ENCODE results near the gene KCNK13.

Gene KCNK13

GRCh38 chr14:90093942-90094595 is 32.3 kb downstream of the KCNK13 start:
- no peaks in the 10 kb centered on the region for H3K36me3 ChIP-seq (ENCODE audit: control insufficient read depth in 2 of 2, insufficient read depth in 2 of 2, low read length in 2 of 2)
- H3K4me3 ChIP-seq (ENCODE audit: low read length in 2 of 2), result no peak overlapping the region
- H3K9me3 ChIP-seq (ENCODE audit: control insufficient read depth in 2 of 2, low read length in 2 of 2), result no peaks in the 10 kb centered on the region
- no peaks in the 10 kb centered on the region for H3K27me3 ChIP-seq (ENCODE audit: control insufficient read depth in 2 of 2, insufficient read depth in 2 of 2, low read length in 2 of 2)
- no peak overlapping the region for H3K27ac ChIP-seq (ENCODE audit: low read depth in 2 of 2, low read length in 2 of 2)
- no peak overlapping the region for H3K9ac ChIP-seq (ENCODE audit: low read depth in 1 of 2, low read length in 2 of 2)
- no peaks in the 10 kb centered on the region for H3K4me1 ChIP-seq (ENCODE audit: control insufficient read depth in 2 of 2, insufficient read depth in 2 of 2, low read length in 2 of 2)

- H3K4me3 ChIP-seq (ENCODE audit: low read length in 2 of 2), result no peak overlapping the region
- no peak overlapping the region for H3K27ac ChIP-seq (ENCODE audit: low read depth in 2 of 2, low read length in 2 of 2)
- H3K9ac ChIP-seq (ENCODE audit: low read depth in 1 of 2, low read length in 2 of 2), result no peak overlapping the region
- no peaks in the 10 kb centered on the region for H3K9me3 ChIP-seq (ENCODE audit: control insufficient read depth in 2 of 2, low read length in 2 of 2)
- H3K4me1 ChIP-seq (ENCODE audit: control insufficient read depth in 2 of 2, insufficient read depth in 2 of 2, low read length in 2 of 2), result no peaks in the 10 kb centered on the region
- no peaks in the 10 kb centered on the region for H3K27me3 ChIP-seq (ENCODE audit: control insufficient read depth in 2 of 2, insufficient read depth in 2 of 2, low read length in 2 of 2)
- H3K36me3 ChIP-seq (ENCODE audit: control insufficient read depth in 2 of 2, insufficient read depth in 2 of 2, low read length in 2 of 2), result no peaks in the 10 kb centered on the region
These were observed 33.3 kb downstream of the KCNK13 start for GRCh38 chr14:90095096-90095495.

- no peaks in the 10 kb centered on the region for H3K36me3 ChIP-seq (ENCODE audit: control insufficient read depth in 2 of 2, insufficient read depth in 2 of 2, low read length in 2 of 2)
- no peaks in the 10 kb centered on the region for H3K4me1 ChIP-seq (ENCODE audit: control insufficient read depth in 2 of 2, insufficient read depth in 2 of 2, low read length in 2 of 2)
- H3K27ac ChIP-seq (ENCODE audit: low read depth in 2 of 2, low read length in 2 of 2), result no peak overlapping the region
- H3K9me3 ChIP-seq (ENCODE audit: control insufficient read depth in 2 of 2, low read length in 2 of 2), result no peaks in the 10 kb centered on the region
- H3K9ac ChIP-seq (ENCODE audit: low read depth in 1 of 2, low read length in 2 of 2), result no peak overlapping the region
- no peak overlapping the region for H3K4me3 ChIP-seq (ENCODE audit: low read length in 2 of 2)
- no peaks in the 10 kb centered on the region for H3K27me3 ChIP-seq (ENCODE audit: control insufficient read depth in 2 of 2, insufficient read depth in 2 of 2, low read length in 2 of 2)
These were observed 34.8 kb downstream of the KCNK13 start for GRCh38 chr14:90096566-90096965.

GRCh38 chr14:90103808-90104207 is 42.0 kb downstream of the KCNK13 start:
- no peak overlapping the region for H3K9ac ChIP-seq (ENCODE audit: low read depth in 1 of 2, low read length in 2 of 2)
- H3K9me3 ChIP-seq (ENCODE audit: control insufficient read depth in 2 of 2, low read length in 2 of 2), result no peaks in the 10 kb centered on the region
- no peak overlapping the region for H3K4me3 ChIP-seq (ENCODE audit: low read length in 2 of 2)
- no peak overlapping the region for H3K27ac ChIP-seq (ENCODE audit: low read depth in 2 of 2, low read length in 2 of 2)
- H3K4me1 ChIP-seq (ENCODE audit: control insufficient read depth in 2 of 2, insufficient read depth in 2 of 2, low read length in 2 of 2), result no peaks in the 10 kb centered on the region
- no peaks in the 10 kb centered on the region for H3K36me3 ChIP-seq (ENCODE audit: control insufficient read depth in 2 of 2, insufficient read depth in 2 of 2, low read length in 2 of 2)
- H3K27me3 ChIP-seq (ENCODE audit: control insufficient read depth in 2 of 2, insufficient read depth in 2 of 2, low read length in 2 of 2), result no peaks in the 10 kb centered on the region

- H3K4me1 ChIP-seq (ENCODE audit: control insufficient read depth in 2 of 2, insufficient read depth in 2 of 2, low read length in 2 of 2), result no peaks in the 10 kb centered on the region
- H3K27me3 ChIP-seq (ENCODE audit: control insufficient read depth in 2 of 2, insufficient read depth in 2 of 2, low read length in 2 of 2), result no peaks in the 10 kb centered on the region
- no peak overlapping the region for H3K9ac ChIP-seq (ENCODE audit: low read depth in 1 of 2, low read length in 2 of 2)
- H3K4me3 ChIP-seq (ENCODE audit: low read length in 2 of 2), result no peak overlapping the region
- no peak overlapping the region for H3K27ac ChIP-seq (ENCODE audit: low read depth in 2 of 2, low read length in 2 of 2)
- no peaks in the 10 kb centered on the region for H3K36me3 ChIP-seq (ENCODE audit: control insufficient read depth in 2 of 2, insufficient read depth in 2 of 2, low read length in 2 of 2)
- no peaks in the 10 kb centered on the region for H3K9me3 ChIP-seq (ENCODE audit: control insufficient read depth in 2 of 2, low read length in 2 of 2)
These were observed 44.0 kb downstream of the KCNK13 start for GRCh38 chr14:90105756-90106155.

- H3K27ac ChIP-seq (ENCODE audit: low read depth in 2 of 2, low read length in 2 of 2), result no peak overlapping the region
- H3K4me1 ChIP-seq (ENCODE audit: control insufficient read depth in 2 of 2, insufficient read depth in 2 of 2, low read length in 2 of 2), result no peaks in the 10 kb centered on the region
- no peak overlapping the region for H3K9ac ChIP-seq (ENCODE audit: low read depth in 1 of 2, low read length in 2 of 2)
- H3K9me3 ChIP-seq (ENCODE audit: control insufficient read depth in 2 of 2, low read length in 2 of 2), result no peaks in the 10 kb centered on the region
- no peaks in the 10 kb centered on the region for H3K27me3 ChIP-seq (ENCODE audit: control insufficient read depth in 2 of 2, insufficient read depth in 2 of 2, low read length in 2 of 2)
- no peak overlapping the region for H3K4me3 ChIP-seq (ENCODE audit: low read length in 2 of 2)
- no peaks in the 10 kb centered on the region for H3K36me3 ChIP-seq (ENCODE audit: control insufficient read depth in 2 of 2, insufficient read depth in 2 of 2, low read length in 2 of 2)
These were observed 46.0 kb downstream of the KCNK13 start for GRCh38 chr14:90107789-90108188.

GRCh38 chr14:90109858-90110257 is 48.1 kb downstream of the KCNK13 start:
- no peak overlapping the region for H3K9ac ChIP-seq (ENCODE audit: low read depth in 1 of 2, low read length in 2 of 2)
- H3K27ac ChIP-seq (ENCODE audit: low read depth in 2 of 2, low read length in 2 of 2), result no peak overlapping the region
- no peak overlapping the region for H3K4me3 ChIP-seq (ENCODE audit: low read length in 2 of 2)
- no peaks in the 10 kb centered on the region for H3K9me3 ChIP-seq (ENCODE audit: control insufficient read depth in 2 of 2, low read length in 2 of 2)
- no peaks in the 10 kb centered on the region for H3K27me3 ChIP-seq (ENCODE audit: control insufficient read depth in 2 of 2, insufficient read depth in 2 of 2, low read length in 2 of 2)
- H3K4me1 ChIP-seq (ENCODE audit: control insufficient read depth in 2 of 2, insufficient read depth in 2 of 2, low read length in 2 of 2), result no peaks in the 10 kb centered on the region
- no peaks in the 10 kb centered on the region for H3K36me3 ChIP-seq (ENCODE audit: control insufficient read depth in 2 of 2, insufficient read depth in 2 of 2, low read length in 2 of 2)

- Histone ChIP-seq H3K4me1 (ENCODE audit: control insufficient read depth in 2 of 2, insufficient read depth in 2 of 2, low read length in 2 of 2) (no peaks in the 10 kb centered on the region), H3K36me3 (ENCODE audit: control insufficient read depth in 2 of 2, insufficient read depth in 2 of 2, low read length in 2 of 2) (no peaks in the 10 kb centered on the region), H3K27ac (ENCODE audit: low read depth in 2 of 2, low read length in 2 of 2) (no peak overlapping the region), H3K4me3 (ENCODE audit: low read length in 2 of 2) (no peak overlapping the region), H3K9ac (ENCODE audit: low read depth in 1 of 2, low read length in 2 of 2) (no peak overlapping the region), H3K9me3 (ENCODE audit: control insufficient read depth in 2 of 2, low read length in 2 of 2) (no peaks in the 10 kb centered on the region), H3K27me3 (ENCODE audit: control insufficient read depth in 2 of 2, insufficient read depth in 2 of 2, low read length in 2 of 2) (peaks cover 0 to 1% of the 10 kb centered on the region in 2 donors)
These were observed 50.2 kb downstream of the KCNK13 start for GRCh38 chr14:90111895-90112534.

- Histone ChIP-seq H3K27me3 (ENCODE audit: control insufficient read depth in 2 of 2, insufficient read depth in 2 of 2, low read length in 2 of 2) (peaks cover 0 to 2% of the 10 kb centered on the region in 2 donors), H3K4me3 (ENCODE audit: low read length in 2 of 2) (no peak overlapping the region), H3K36me3 (ENCODE audit: control insufficient read depth in 2 of 2, insufficient read depth in 2 of 2, low read length in 2 of 2) (no peaks in the 10 kb centered on the region), H3K9me3 (ENCODE audit: control insufficient read depth in 2 of 2, low read length in 2 of 2) (no peaks in the 10 kb centered on the region), H3K9ac (ENCODE audit: low read depth in 1 of 2, low read length in 2 of 2) (no peak overlapping the region), H3K27ac (ENCODE audit: low read depth in 2 of 2, low read length in 2 of 2) (no peak overlapping the region), H3K4me1 (ENCODE audit: control insufficient read depth in 2 of 2, insufficient read depth in 2 of 2, low read length in 2 of 2) (no peaks in the 10 kb centered on the region)
These were observed 52.8 kb downstream of the KCNK13 start for GRCh38 chr14:90114554-90114953.

GRCh38 chr14:90115780-90116179 is 54.0 kb downstream of the KCNK13 start:
- Histone ChIP-seq H3K27ac (ENCODE audit: low read depth in 2 of 2, low read length in 2 of 2) (no peak overlapping the region), H3K9me3 (ENCODE audit: control insufficient read depth in 2 of 2, low read length in 2 of 2) (no peaks in the 10 kb centered on the region), H3K36me3 (ENCODE audit: control insufficient read depth in 2 of 2, insufficient read depth in 2 of 2, low read length in 2 of 2) (no peaks in the 10 kb centered on the region), H3K27me3 (ENCODE audit: control insufficient read depth in 2 of 2, insufficient read depth in 2 of 2, low read length in 2 of 2) (peaks cover 0 to 2% of the 10 kb centered on the region in 2 donors), H3K4me1 (ENCODE audit: control insufficient read depth in 2 of 2, insufficient read depth in 2 of 2, low read length in 2 of 2) (no peaks in the 10 kb centered on the region), H3K9ac (ENCODE audit: low read depth in 1 of 2, low read length in 2 of 2) (no peak overlapping the region), H3K4me3 (ENCODE audit: low read length in 2 of 2) (no peak overlapping the region)
